ENCODE results near the gene MTUS2.
A peak's percentile ranks its signal among the peaks of the same experiment; 100 is the strongest.

MTUS2 gene

DNA sequence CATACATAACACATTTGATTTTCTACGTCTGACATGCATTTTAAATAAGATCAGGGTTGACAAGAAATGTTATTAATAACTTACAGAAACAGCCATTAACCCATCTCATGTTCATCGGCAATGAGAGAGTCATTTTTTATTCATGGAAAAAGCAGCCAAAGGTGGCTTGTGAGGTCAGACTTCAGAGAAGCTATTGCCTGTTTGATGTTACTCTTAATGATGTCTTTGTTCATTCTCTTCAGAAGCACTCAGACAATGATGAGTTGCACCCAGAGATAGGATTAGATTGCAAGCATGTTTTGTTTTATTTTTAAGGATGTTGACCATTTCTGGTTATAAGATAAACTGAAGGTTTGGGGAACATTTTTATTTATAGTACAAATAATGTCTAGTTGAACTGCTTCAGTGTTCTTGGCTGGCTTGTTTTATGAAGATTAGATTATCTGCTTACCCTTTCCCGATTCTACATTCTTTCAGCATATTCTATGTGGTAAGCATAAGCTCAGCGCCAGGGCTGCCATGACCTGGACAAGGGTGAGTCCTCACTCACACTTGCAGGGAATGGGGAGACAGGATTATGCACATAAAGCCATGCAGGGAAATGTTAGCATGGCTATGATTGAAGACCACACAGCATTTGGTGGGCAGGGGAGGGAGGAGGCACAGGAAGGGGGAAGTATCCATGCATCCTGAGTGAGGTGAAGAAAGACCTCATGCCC lies 288.1 kb downstream of the MTUS2 start:
- no peak for DNase-seq (ENCODE audit: low spot score)

GRCh38 chr13:29109987-29110386 lies 289.8 kb downstream of the MTUS2 start:
- peak; percentile 20 for DNase-seq (ENCODE audit: low spot score)

GRCh38 chr13:29111446-29111845 lies 291.3 kb downstream of the MTUS2 start:
- no peak for DNase-seq (ENCODE audit: low spot score)

- DNase-seq (ENCODE audit: low spot score) = no peak
Observed at GRCh38 chr13:29115842-29116241, 295.7 kb downstream of the MTUS2 start.

DNA sequence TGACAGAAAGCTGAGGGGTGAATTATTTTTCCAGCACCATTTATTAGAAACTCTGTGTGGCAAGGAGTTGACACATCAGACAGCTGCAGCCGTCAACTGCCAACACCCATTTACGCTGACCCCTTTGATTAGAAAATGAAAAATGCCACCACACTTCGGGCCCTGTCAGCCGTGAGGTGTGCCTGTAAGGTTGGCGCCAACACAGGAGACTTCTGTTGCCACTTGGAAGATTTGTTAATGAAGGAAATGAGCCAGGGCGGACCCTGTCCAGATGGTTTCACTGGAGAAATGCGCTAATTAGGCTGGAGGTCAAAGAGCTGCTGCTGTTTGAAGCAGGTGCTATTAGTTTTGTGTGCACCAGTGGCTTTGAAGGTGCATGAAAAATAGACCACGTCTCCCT lies 297.5 kb downstream of the MTUS2 start:
- DNase-seq (ENCODE audit: low spot score) = no peak

GRCh38 chr13:29118471-29118870 lies 298.3 kb downstream of the MTUS2 start:
- no peak for DNase-seq (ENCODE audit: low spot score)

GRCh38 chr13:29125191-29125933 lies 305.2 kb downstream of the MTUS2 start:
- no peak for DNase-seq (ENCODE audit: low spot score)

DNA sequence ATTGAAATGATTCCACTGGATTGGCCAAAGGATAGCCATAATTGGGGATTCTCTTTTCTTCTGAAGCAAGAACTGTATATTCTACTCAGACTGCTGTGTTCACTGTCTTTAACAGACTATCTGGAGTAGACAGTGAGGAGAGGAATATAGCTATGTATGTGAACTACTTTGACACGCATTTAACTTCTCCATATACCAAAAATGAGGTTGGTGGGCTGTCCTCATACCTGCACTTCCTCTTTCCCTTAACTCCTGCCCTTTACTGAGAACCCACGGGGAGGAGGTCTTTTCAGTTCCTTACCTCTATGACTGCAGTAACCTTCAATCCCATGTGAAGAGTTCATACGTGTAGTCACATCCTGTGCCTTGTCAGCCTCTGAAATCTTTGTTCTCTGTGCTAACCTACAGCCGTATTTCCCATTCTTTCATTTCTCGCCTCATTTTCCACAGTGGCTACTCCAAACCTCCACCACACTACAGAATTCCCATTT lies 305.8 kb downstream of the MTUS2 start:
- no peak for DNase-seq (ENCODE audit: low spot score)

DNA sequence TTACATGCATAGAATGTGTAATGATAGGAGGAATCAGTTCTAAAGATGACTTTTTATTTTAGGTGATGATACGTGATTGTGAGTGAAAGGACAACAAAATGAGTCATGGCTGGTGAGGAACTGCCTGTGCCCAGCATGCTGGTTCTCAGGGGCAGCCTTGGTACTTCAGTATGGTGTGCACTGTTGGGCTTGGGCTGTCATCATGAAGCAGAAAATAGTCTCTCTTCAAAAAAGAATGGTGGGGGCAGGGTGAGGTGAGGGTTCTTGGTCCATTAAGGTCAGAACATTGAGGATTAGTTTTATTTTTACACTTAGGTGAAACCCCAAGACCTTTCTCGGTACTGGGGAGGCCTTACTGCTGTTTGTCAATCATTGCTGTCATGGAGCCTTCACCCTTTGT lies 309.5 kb downstream of the MTUS2 start:
- DNase-seq (ENCODE audit: low spot score) = no peak

GRCh38 chr13:29131159-29131558 lies 311.0 kb downstream of the MTUS2 start:
- DNase-seq (ENCODE audit: low spot score) = no peak

- DNase-seq (ENCODE audit: low spot score) = no peak
Observed at GRCh38 chr13:29131881-29132668, 311.9 kb downstream of the MTUS2 start.

DNA sequence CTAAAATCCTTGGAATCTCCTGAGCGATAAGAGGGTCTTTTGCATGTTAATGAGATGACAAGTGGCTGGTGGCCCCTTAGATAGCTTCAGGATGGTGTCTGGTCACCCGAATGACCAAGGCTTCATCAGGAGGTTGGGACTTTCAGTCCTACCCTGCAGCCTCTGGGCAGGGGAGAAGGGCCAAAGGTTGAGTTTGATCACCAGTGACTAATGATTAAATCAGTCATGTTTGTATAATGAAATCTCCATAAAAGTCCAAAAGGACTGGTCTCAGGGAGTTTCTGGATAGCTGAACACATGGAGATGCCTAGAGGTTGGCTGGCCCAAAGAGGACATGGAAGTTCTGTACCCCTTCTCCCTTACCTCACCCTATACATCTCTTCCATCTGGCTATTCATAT lies 316.2 kb downstream of the MTUS2 start:
- no peak for DNase-seq (ENCODE audit: low spot score)

DNA sequence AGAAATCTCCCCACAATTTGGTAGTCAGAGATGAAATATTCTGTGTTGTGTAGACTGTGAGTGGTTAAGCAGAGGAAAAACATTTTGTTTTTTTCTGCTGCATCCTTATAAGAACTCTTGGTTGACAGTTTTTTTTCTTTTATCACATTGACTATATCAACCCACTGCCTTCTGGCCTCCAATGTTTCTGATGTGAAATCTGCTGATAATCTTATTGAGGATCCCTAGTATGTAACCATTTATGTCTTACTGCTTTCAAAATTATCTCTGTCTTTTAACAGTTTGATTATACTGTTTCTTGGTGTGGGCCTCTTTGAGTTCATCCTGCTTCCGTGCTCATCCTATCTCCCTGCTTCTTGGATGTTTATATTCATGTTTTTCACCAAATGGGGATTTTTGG lies 316.9 kb downstream of the MTUS2 start:
- no peak for DNase-seq (ENCODE audit: low spot score)

DNA sequence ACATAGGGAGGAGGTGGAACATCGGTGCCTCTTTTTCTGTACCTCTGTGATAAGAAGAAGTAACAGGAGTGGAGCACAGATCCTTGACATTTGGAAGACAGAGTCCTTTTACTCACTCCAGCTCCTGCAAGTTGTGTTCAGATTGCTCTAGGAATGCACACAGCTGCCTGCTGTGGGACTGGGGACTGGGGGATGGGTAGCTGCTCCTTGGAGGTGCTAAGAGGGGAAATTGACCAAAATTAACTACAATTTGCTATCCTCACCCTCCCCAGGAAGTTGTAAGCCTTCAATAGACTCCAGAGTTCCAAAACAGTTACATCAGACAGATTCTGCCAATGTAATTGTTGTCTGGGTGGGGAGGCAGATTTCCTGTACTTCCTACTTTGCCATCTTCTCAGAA lies 317.9 kb downstream of the MTUS2 start:
- no peak for DNase-seq (ENCODE audit: low spot score)

GRCh38 chr13:29140277-29140676 lies 320.1 kb downstream of the MTUS2 start:
- peak; percentile 71 for DNase-seq (ENCODE audit: low spot score)

DNA sequence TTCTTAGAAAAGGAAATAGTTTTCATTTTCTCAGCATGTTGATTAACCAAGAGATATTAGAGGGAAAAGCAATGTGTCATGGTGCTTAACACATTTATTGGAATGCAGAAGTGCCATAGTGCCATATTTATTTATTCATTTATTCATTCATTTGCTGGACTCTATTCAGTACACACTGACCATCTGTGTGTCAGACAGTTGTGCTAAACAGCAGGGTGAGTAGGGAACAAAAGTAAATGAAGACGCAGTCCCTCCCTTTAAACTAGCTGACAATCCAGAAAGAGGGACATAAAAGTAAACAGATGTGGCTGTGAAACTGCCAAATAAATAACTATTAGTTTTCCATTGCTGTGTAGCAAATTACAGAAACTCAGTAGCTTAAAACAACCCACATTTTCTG lies 323.7 kb downstream of the MTUS2 start:
- no peak for DNase-seq (ENCODE audit: low spot score)

- no peak for DNase-seq (ENCODE audit: low spot score)
Observed at GRCh38 chr13:29154390-29154789, 334.3 kb downstream of the MTUS2 start.

DNA sequence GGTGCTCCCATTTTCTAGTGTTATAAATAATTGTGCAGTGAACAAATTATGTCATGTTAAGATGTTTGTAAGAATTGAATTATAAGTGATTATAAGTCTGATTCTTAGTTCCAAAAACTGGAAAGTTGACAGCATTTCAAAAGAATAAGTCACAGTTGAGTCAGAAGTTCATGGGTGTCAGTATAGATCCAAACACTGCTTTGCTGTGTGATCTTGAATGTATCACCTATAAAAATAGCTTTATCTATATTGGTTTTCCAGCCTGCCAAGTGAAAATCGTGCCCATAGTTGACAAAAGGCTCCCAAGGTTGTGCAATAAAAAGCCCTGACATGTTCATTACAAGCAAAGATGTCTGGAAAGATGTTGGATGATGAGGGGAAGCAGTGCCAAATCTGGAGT lies 336.0 kb downstream of the MTUS2 start:
- DNase-seq (ENCODE audit: low spot score) = no peak

- DNase-seq (ENCODE audit: low spot score) = no peak
Observed at GRCh38 chr13:29159871-29160270, 339.7 kb downstream of the MTUS2 start.

GRCh38 chr13:29160862-29161261 lies 340.7 kb downstream of the MTUS2 start:
- DNase-seq (ENCODE audit: low spot score) = no peak

DNA sequence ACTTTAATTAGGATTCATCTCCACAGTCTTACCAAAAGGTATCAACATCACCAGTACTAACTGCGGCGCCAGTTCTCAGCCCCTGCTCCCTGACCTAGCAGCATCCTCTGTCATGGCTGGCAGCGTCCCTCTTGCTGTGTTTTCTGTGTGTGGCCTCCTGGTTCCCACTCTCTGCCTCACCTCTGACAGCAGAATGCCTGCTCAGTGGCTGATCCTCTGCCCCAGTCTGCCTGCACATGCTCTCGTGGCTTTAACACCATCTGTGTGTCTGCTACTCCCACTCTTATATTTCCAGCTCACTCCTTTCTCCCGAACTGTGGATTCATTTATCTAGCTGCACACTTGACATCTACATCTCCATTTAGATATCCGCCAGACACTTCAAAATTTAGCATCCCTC lies 341.5 kb downstream of the MTUS2 start:
- DNase-seq (ENCODE audit: low spot score) = peak; percentile 40

DNA sequence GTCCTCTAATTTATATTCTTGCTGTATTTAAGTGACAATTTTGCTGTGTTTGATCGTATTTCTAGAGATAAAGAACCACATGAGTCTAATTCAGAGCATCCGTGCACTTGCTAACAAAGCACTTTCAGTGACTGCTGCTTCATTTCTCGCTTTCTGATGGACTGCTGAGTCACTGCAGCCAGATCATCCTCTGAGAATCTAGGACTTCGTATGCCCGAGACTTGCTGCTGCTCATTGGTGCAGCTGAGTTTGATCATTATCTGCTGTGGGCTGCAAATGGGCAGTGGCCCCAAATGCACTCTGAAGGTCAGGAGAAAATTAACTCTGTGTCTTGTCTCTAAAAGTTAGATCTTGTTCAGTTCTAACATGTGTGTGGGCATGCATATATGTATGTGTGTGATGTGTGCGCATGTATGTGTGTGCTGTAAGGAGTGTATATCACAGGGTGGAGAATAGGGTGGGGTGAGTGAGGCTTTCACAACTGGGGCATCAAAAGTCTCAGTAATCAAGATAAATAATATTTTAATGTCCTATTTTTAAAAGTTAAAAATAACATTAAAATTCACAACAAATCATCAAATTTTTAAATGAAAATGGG lies 342.6 kb downstream of the MTUS2 start:
- DNase-seq (ENCODE audit: low spot score) = peak; percentile 22

All from Ammon's horn (tissue), 1 donor.